Stomach (tissue), 4 donors: ENCODE results near the gene MRPL1.

ENCODE experiments used
- POLR2A ChIP-seq, 4 donors: fragments of 450-650 bp; IDR thresholded peaks; one replicate each; pipeline ENCODE4 v1.6.1; 2016; ENCODE audit warnings: antibody characterized with exemption in 4 of 4, control low read depth in 2 of 4, mild to moderate bottlenecking in 1 of 4, moderate library complexity in 1 of 4
- POLR2AphosphoS5 ChIP-seq, 3 donors: sonication (generic); formaldehyde crosslinking; IDR thresholded peaks; one replicate each; pipeline ENCODE4 v1.6.1; 2016; ENCODE audit warnings: antibody characterized with exemption in 3 of 3

GRCh38 chr4:77818602-77819403, 43.8 kb upstream of the MRPL1 start, which contains the start of gene CNOT6L:
- TF ChIP-seq POLR2A (IDR thresholded peaks at IDR 0.05) (no peak), POLR2AphosphoS5 (IDR thresholded peaks at IDR 0.05) (peak; percentile 0 to 55 (median 11))
